HCT116 (cell line): Measurements from ENCODE around the gene THADA. TPM values are rescaled to one million over a fixed set of nuclear protein-coding genes. Genes with fewer than 3 reads are reported as not detected.

ENCODE experiments used
- ATAC-seq: fragments of 200-7000 bp; cut with Tn5 transposase; 2 replicates; pipeline ENCODE4 v1.9.1; 2020; ENCODE audit warnings: mild to moderate bottlenecking, moderate library complexity
- BruUV-seq: library from RNA; stranded (reverse); fragments of 400-500 nt; replicated peaks from 2 replicates; lab custom pipeline; 2021; lab: Mats Ljungman, UMichigan
- CTCF ChIA-PET: fragments of 300-600 bp; sonication (Branson Sonifier 250); formaldehyde crosslinking; loops from one replicate; lab custom pipeline; 2021; ENCODE audit warnings: antibody characterized with exemption; lab: Charles Lee
- POLR2A ChIA-PET: fragments of 300-600, 350-600 bp; sonication (Branson Sonifier 250); formaldehyde crosslinking; loops from one replicate; lab custom pipeline; 2021; ENCODE audit warnings: antibody characterized with exemption; lab: Charles Lee
- RAD21 ChIA-PET, 2 experiments: fragments of 300-600 bp; sonication (Branson Sonifier 250); formaldehyde crosslinking; loops; one replicate each; lab custom pipeline; 2023; ENCODE audit warnings: low total read pairs in 2 of 2; ENCODE audit not compliant: uncharacterized antibody in 2 of 2, unreplicated experiment in 2 of 2, low non-redundant PET in 1 of 2; lab: Charles Lee
- DNase-seq: peaks from one replicate; pipeline ENCODE4 v3.0.0-alpha.2; 2010; ENCODE audit warnings: low read depth, low spot score
- H2AFZ ChIP-seq: fragments of 200-600 bp; shearing (Covaris generic), sonication (generic); 2 replicates; pipeline ENCODE4 v1.6.1; 2017; ENCODE audit warnings: low read depth, mixed run types, mixed read lengths, antibody characterized with exemption, low read length; ENCODE audit not compliant: poor library complexity, severe bottlenecking
- H3K27ac ChIP-seq: 2 replicates; pipeline ENCODE4 v1.5.1; 2012; ENCODE audit warnings: low read depth, low read length
- H3K27me3 ChIP-seq: fragments of 200-600 bp; sonication (generic); 2 replicates; pipeline ENCODE4 v1.6.1; 2016; ENCODE audit warnings: mixed run types, low read length, mixed read lengths; ENCODE audit not compliant: insufficient read depth
- H3K36me3 ChIP-seq, 2 experiments: fragments of 200-500 bp in 1 of 2; fragments of 200-600 bp in 1 of 2; sonication (Bioruptor generic) in 1 of 2; sonication (generic) in 1 of 2; 2 replicates each; pipeline versions ENCODE4 v1.5.1 to v1.6.1; 2014 to 2016; ENCODE audit warnings: low read length in 2 of 2, inconsistent platforms in 1 of 2, mixed read lengths in 1 of 2, mixed run types in 1 of 2; ENCODE audit not compliant: insufficient read depth in 2 of 2, control insufficient read depth in 1 of 2
- H3K4me1 ChIP-seq, 2 experiments: fragments of 200-600 bp in 1 of 2; sonication (generic) in 1 of 2; 2 replicates each; pipeline versions ENCODE4 v1.5.1 to v1.6.1; 2012 to 2017; ENCODE audit warnings: low read length in 2 of 2, inconsistent platforms in 1 of 2, mild to moderate bottlenecking in 1 of 2, mixed read lengths in 1 of 2, mixed run types in 1 of 2, moderate library complexity in 1 of 2; ENCODE audit not compliant: insufficient read depth in 2 of 2, control insufficient read depth in 1 of 2
- H3K4me2 ChIP-seq: fragments of 200-600 bp; sonication (generic); 2 replicates; pipeline ENCODE4 v1.6.1; 2017; ENCODE audit warnings: mixed run types, low read length, mixed read lengths
- H3K4me3 ChIP-seq, 2 experiments: fragments of 200-600 bp in 1 of 2; sonication (generic) in 1 of 2; replicated peaks in 1 of 2; 2 replicates each; pipeline ENCODE4 v1.5.1; 2011 to 2016; ENCODE audit warnings: low read length in 2 of 2, control low read depth in 1 of 2, low read depth in 1 of 2, mild to moderate bottlenecking in 1 of 2, mixed read lengths in 1 of 2, mixed run types in 1 of 2
- H3K79me2 ChIP-seq: fragments of 200-600 bp; sonication (generic); 2 replicates; pipeline ENCODE4 v1.6.1; 2017; ENCODE audit warnings: mild to moderate bottlenecking, mixed run types, low read length, moderate library complexity, mixed read lengths; ENCODE audit not compliant: insufficient read depth
- H3K9ac ChIP-seq: fragments of 200-600 bp; sonication (generic); 2 replicates; pipeline ENCODE4 v1.6.1; 2016; ENCODE audit warnings: low read length, mixed read lengths
- H3K9me2 ChIP-seq: fragments of 200-600 bp; sonication (generic), shearing (Covaris generic); 2 replicates; pipeline ENCODE4 v1.6.1; 2017; ENCODE audit warnings: mixed run types, mild to moderate bottlenecking, moderate library complexity; ENCODE audit not compliant: insufficient read depth
- H3K9me3 ChIP-seq, 2 experiments: fragments of 200-500 bp in 1 of 2; fragments of 200-600 bp in 1 of 2; sonication (Bioruptor generic) in 1 of 2; sonication (generic) in 1 of 2; 2 replicates each; pipeline ENCODE4 v1.6.1; 2014 to 2017; ENCODE audit warnings: low read length in 2 of 2, mixed read lengths in 2 of 2, inconsistent platforms in 1 of 2, low read depth in 1 of 2, mild to moderate bottlenecking in 1 of 2, mixed run types in 1 of 2, moderate library complexity in 1 of 2; ENCODE audit not compliant: control insufficient read depth in 1 of 2, insufficient read depth in 1 of 2
- H4K20me1 ChIP-seq: fragments of 200-600 bp; sonication (generic), shearing (Covaris generic); 2 replicates; pipeline ENCODE4 v1.6.1; 2017; ENCODE audit warnings: mixed run types, mild to moderate bottlenecking, moderate library complexity; ENCODE audit not compliant: insufficient read depth
- ATF3 ChIP-seq: IDR thresholded peaks from 2 replicates; pipeline ENCODE4 v1.6.1; 2012
- EGR1 ChIP-seq: IDR thresholded peaks from 2 replicates; pipeline ENCODE4 v1.6.1; 2012; ENCODE audit warnings: low read depth
- ELF1 ChIP-seq: IDR thresholded peaks from 2 replicates; pipeline ENCODE4 v1.6.1; 2012; ENCODE audit warnings: low read depth, borderline replicate concordance
- FOSL1 ChIP-seq: IDR thresholded peaks from 2 replicates; pipeline ENCODE4 v1.6.1; 2012; ENCODE audit warnings: low read depth
- JUND ChIP-seq: IDR thresholded peaks from 2 replicates; pipeline ENCODE4 v1.6.1; 2012
- POLR2A ChIP-seq: IDR thresholded peaks from 2 replicates; pipeline ENCODE4 v1.7.0; 2011; ENCODE audit warnings: borderline replicate concordance; ENCODE audit not compliant: insufficient read depth, insufficient read length; ENCODE audit errors: extremely low read depth
- POLR2AphosphoS5 ChIP-seq: IDR thresholded peaks from 2 replicates; pipeline ENCODE4 v1.6.1; 2011; ENCODE audit warnings: mild to moderate bottlenecking, low read depth, low read length, moderate library complexity
- RAD21 ChIP-seq: IDR thresholded peaks from 2 replicates; pipeline ENCODE4 v1.6.1; 2012; ENCODE audit warnings: low read depth, mild to moderate bottlenecking
- REST ChIP-seq: IDR thresholded peaks from 2 replicates; pipeline ENCODE4 v1.6.1; 2012; ENCODE audit warnings: low read depth
- TCF7L2 ChIP-seq: IDR thresholded peaks from 2 replicates; pipeline ENCODE4 v1.7.0; 2011; ENCODE audit warnings: borderline replicate concordance, inconsistent platforms; ENCODE audit not compliant: insufficient read depth, insufficient read length; ENCODE audit errors: extremely low read depth
- ZNF274 ChIP-seq: fragments of 200-500 bp; sonication (Bioruptor generic); IDR thresholded peaks from 2 replicates; pipeline ENCODE4 v1.6.1; 2014; ENCODE audit warnings: mild to moderate bottlenecking, low read depth, low read length, inconsistent platforms
- intact Hi-C: fragments of 100-400 bp; cut with micrococcal nuclease; formaldehyde crosslinking; loops from 2 replicates; pipeline ENCODE4 v1.10.0; 2022
- total RNA-seq: library from RNA; stranded (reverse); gene quantifications from one replicate; pipeline ENCODE4 v1.2.1, GENCODE V29; 2021; ENCODE audit not compliant: unreplicated experiment
- TF ChIP-seq, protein P1 (sequence below): IDR thresholded peaks from 2 replicates; pipeline ENCODE4 v1.6.1; 2011; ENCODE audit warnings: mild to moderate bottlenecking, low read length, moderate library complexity; ENCODE audit not compliant: insufficient replicate concordance; ENCODE audit errors: extremely low read depth
- TF ChIP-seq, protein P2 (sequence below), 3 experiments: fragments of 200-600 bp in 1 of 3; sonication (generic) in 1 of 3; IDR thresholded peaks in 2 of 3; conservative IDR thresholded peaks in 1 of 3; 2 replicates each; pipeline ENCODE4 v1.5.1; 2012 to 2017; ENCODE audit warnings: low read depth in 2 of 3, low read length in 2 of 3, antibody characterized with exemption in 1 of 3, borderline replicate concordance in 1 of 3, control low read depth in 1 of 3, mild to moderate bottlenecking in 1 of 3, mixed read lengths in 1 of 3, mixed run types in 1 of 3, moderate library complexity in 1 of 3; ENCODE audit not compliant: insufficient read depth in 1 of 3

The THADA gene
- total RNA-seq, 1 experiment from 2014 or later: 30.7 TPM

DNA sequence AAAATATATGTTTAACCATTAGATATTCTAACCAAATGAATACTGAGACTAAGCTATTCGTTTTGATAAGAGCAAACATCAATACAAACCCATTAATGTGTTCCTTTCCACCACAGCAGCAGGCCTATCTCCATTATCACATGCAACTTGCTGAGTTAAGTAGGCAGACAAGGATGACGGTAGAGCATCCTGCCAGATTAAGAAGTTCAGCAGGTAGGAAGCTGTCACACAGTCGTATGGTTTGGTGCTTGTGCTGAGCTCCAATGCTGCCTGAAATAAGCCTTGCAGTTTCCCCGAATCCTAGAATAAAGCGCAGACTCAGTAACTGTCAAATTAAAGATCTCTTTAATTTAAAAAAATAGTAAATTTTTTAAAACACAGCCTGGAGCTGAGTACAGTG is 39.6 kb downstream of the THADA start:
- no peak overlapping the region for H3K4me3 ChIP-seq
- H4K20me1 ChIP-seq: no peaks in the 10 kb centered on the region
- H3K36me3 ChIP-seq: peaks cover 7 to 14% of the 10 kb centered on the region in 2 experiments; a peak in 2 of 4 replicates
- no peak for ATAC-seq
- TF ChIP-seq RAD21 (no peak), JUND (no peak), ELF1 (no peak), EGR1 (no peak), ATF3 (no peak), POLR2A (no peak), ZNF274 (no peak), FOSL1 (no peak), TCF7L2 (no peak), REST (no peak), POLR2AphosphoS5 (no peak)
- TF ChIP-seq, protein P1, sequence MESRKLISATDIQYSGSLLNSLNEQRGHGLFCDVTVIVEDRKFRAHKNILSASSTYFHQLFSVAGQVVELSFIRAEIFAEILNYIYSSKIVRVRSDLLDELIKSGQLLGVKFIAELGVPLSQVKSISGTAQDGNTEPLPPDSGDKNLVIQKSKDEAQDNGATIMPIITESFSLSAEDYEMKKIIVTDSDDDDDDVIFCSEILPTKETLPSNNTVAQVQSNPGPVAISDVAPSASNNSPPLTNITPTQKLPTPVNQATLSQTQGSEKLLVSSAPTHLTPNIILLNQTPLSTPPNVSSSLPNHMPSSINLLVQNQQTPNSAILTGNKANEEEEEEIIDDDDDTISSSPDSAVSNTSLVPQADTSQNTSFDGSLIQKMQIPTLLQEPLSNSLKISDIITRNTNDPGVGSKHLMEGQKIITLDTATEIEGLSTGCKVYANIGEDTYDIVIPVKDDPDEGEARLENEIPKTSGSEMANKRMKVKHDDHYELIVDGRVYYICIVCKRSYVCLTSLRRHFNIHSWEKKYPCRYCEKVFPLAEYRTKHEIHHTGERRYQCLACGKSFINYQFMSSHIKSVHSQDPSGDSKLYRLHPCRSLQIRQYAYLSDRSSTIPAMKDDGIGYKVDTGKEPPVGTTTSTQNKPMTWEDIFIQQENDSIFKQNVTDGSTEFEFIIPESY: no peak
- TF ChIP-seq, protein P2, sequence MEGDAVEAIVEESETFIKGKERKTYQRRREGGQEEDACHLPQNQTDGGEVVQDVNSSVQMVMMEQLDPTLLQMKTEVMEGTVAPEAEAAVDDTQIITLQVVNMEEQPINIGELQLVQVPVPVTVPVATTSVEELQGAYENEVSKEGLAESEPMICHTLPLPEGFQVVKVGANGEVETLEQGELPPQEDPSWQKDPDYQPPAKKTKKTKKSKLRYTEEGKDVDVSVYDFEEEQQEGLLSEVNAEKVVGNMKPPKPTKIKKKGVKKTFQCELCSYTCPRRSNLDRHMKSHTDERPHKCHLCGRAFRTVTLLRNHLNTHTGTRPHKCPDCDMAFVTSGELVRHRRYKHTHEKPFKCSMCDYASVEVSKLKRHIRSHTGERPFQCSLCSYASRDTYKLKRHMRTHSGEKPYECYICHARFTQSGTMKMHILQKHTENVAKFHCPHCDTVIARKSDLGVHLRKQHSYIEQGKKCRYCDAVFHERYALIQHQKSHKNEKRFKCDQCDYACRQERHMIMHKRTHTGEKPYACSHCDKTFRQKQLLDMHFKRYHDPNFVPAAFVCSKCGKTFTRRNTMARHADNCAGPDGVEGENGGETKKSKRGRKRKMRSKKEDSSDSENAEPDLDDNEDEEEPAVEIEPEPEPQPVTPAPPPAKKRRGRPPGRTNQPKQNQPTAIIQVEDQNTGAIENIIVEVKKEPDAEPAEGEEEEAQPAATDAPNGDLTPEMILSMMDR (IDR thresholded peaks at IDR 0.05 in 2 of 3, conservative IDR thresholded peaks at IDR 0.05 in 1 of 3; ENCODE audit: borderline replicate concordance in 1 of 3, insufficient read depth in 1 of 3, low read depth in 2 of 3, low read length in 2 of 3): no peak
- no peaks in the 10 kb centered on the region for H3K27me3 ChIP-seq
- RAD21 ChIA-PET: no interaction called here
- BruUV-seq: no TSS peak
- no peak overlapping the region for H3K4me2 ChIP-seq
- no peak overlapping the region for H3K9ac ChIP-seq
- H3K4me1 ChIP-seq: no peaks in the 10 kb centered on the region
- intact Hi-C loops: no loop called here
- no peak overlapping the region for H2AFZ ChIP-seq
- H3K9me2 ChIP-seq: no peaks in the 10 kb centered on the region
- H3K9me3 ChIP-seq: no peaks in the 10 kb centered on the region
- H3K27ac ChIP-seq: no peak overlapping the region
- DNase-seq: no peak
- H3K79me2 ChIP-seq: no peaks in the 10 kb centered on the region
- CTCF ChIA-PET: interaction anchor here (1.0 to 1.2 kb wide), 2 partner anchors 21 to 743 kb away, joined by 3 read pairs; no protein-coding TSS in a partner anchor
- POLR2A ChIA-PET: interaction anchor here (0.7 kb wide), 1 partner anchor 40 kb away, joined by 3 read pairs; the partner anchor contains the start of gene THADA
